Measurements from ENCODE around the gene KDELR3. TPM values are rescaled to one million over a fixed set of nuclear protein-coding genes. Genes with fewer than 3 reads are reported as not detected.

KDELR3 gene
- total RNA-seq, 3 donors from 2014 or later: 8.9 to 18.0 (median 14.9) TPM

DNA sequence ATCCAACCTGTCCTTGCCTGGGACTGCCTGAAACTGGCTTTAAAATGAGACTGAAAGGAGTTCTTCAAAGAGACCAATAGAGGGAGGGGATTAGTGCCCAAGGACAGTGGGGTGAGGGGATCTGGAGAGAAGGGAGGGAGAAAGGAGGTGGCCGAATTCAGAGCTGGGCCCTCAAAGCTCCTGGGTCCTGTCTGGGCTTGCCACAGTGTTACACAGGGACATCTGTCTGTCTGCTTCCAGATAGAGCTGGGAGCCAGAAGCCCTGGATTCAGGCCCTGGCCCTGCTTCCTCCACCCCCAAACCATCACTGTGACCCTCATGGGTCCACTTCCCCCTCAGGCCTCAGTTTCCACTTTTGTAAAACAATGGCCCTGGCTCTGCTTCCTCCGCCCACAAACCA lies 16.5 kb upstream of the KDELR3 start:
- Histone ChIP-seq H3K27me3 (peaks cover 5 to 51% of the 10 kb centered on the region in 2 donors), H3K4me1 (no peaks in the 10 kb centered on the region), H3K36me3 (no peaks in the 10 kb centered on the region), H3K27ac (no peak overlapping the region), H3K9me3 (no peaks in the 10 kb centered on the region), H3K4me3 (no peak overlapping the region)
- intact Hi-C loops (cut with DNase I; ENCODE audit: low total_unique reads): no loop called here
- TF ChIP-seq, protein P1, sequence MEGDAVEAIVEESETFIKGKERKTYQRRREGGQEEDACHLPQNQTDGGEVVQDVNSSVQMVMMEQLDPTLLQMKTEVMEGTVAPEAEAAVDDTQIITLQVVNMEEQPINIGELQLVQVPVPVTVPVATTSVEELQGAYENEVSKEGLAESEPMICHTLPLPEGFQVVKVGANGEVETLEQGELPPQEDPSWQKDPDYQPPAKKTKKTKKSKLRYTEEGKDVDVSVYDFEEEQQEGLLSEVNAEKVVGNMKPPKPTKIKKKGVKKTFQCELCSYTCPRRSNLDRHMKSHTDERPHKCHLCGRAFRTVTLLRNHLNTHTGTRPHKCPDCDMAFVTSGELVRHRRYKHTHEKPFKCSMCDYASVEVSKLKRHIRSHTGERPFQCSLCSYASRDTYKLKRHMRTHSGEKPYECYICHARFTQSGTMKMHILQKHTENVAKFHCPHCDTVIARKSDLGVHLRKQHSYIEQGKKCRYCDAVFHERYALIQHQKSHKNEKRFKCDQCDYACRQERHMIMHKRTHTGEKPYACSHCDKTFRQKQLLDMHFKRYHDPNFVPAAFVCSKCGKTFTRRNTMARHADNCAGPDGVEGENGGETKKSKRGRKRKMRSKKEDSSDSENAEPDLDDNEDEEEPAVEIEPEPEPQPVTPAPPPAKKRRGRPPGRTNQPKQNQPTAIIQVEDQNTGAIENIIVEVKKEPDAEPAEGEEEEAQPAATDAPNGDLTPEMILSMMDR (IDR thresholded peaks at IDR 0.05): no peak
- TF ChIP-seq POLR2A (IDR thresholded peaks at IDR 0.05) (no peak), POLR2AphosphoS5 (IDR thresholded peaks at IDR 0.05) (no peak)
- no peak for DNase-seq (ENCODE audit: low spot score in 2 of 2)

DNA sequence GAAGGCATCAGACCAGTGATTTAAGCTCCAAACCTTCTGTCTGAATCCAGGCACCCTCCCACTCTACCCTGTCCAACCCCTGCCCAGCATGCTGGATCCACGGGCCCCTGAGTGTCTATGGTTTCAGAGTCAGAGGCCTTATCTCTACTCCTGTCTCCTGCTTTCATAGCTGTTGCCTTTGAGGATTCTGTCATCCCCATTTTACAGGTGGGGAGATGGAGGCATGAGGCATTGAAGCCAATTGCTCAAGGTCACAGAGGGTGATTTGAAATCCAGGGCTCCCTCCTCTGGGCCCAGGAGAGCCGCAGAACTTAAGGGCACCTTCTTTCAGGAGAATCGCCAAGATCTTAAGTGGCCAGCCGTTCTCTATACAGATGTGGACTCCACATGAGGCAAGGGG lies 16.0 kb upstream of the KDELR3 start:
- no peaks in the 10 kb centered on the region for H3K4me1 ChIP-seq
- intact Hi-C loops (cut with DNase I; ENCODE audit: low total_unique reads): no loop called here
- no peaks in the 10 kb centered on the region for H3K9me3 ChIP-seq
- TF ChIP-seq POLR2A (IDR thresholded peaks at IDR 0.05) (no peak), POLR2AphosphoS5 (IDR thresholded peaks at IDR 0.05) (no peak)
- TF ChIP-seq, protein P1 (IDR thresholded peaks at IDR 0.05): no peak
- no peak overlapping the region for H3K27ac ChIP-seq
- peaks cover 5 to 53% of the 10 kb centered on the region in 2 donors for H3K27me3 ChIP-seq
- H3K4me3 ChIP-seq: no peak overlapping the region
- no peak for DNase-seq (ENCODE audit: low spot score in 2 of 2)
- no peaks in the 10 kb centered on the region for H3K36me3 ChIP-seq

DNA sequence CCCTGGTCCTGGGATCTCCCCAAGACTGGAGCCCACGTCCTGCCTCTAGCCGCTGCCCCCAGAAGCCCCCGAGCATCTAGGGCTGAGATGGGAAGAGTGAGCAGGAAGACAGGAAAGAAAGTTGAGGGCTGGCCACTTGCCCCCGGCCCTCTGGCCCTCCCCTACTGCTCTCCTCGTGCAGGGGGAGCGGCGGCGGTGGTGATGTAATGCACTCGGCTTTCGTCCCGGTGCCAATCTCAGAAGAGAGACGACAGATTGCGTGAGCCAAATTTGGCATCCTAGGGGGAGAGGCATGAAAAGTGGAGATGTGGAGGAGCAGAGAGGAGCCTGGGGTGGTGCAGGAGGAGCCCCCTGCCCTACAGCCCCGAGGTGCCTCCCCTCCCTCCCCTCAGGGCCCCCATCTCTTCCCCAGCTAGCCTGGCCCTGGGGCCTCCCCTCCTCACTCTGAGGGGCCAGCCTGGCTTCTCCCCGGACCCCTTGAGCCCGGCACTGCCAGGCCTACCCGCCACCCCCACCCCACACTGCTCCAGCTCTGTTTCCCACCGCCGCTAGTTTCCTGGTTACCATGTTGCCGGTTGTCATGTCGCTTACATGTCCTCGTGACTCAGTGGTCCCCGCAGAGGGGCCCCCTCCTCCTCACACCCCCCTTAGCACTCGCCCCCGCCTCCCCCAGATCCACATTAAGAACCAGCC lies 15.4 kb upstream of the KDELR3 start:
- Histone ChIP-seq H3K4me3 (no peak overlapping the region), H3K4me1 (no peaks in the 10 kb centered on the region), H3K36me3 (no peaks in the 10 kb centered on the region), H3K27me3 (peaks cover 5 to 53% of the 10 kb centered on the region in 2 donors), H3K9me3 (no peaks in the 10 kb centered on the region), H3K27ac (no peak overlapping the region)
- TF ChIP-seq, protein P1 (IDR thresholded peaks at IDR 0.05): no peak
- no peak for TF ChIP-seq POLR2A (IDR thresholded peaks at IDR 0.05)
- DNase-seq (ENCODE audit: low spot score in 2 of 2): no peak
- intact Hi-C loops (cut with DNase I; ENCODE audit: low total_unique reads): no loop called here

DNA sequence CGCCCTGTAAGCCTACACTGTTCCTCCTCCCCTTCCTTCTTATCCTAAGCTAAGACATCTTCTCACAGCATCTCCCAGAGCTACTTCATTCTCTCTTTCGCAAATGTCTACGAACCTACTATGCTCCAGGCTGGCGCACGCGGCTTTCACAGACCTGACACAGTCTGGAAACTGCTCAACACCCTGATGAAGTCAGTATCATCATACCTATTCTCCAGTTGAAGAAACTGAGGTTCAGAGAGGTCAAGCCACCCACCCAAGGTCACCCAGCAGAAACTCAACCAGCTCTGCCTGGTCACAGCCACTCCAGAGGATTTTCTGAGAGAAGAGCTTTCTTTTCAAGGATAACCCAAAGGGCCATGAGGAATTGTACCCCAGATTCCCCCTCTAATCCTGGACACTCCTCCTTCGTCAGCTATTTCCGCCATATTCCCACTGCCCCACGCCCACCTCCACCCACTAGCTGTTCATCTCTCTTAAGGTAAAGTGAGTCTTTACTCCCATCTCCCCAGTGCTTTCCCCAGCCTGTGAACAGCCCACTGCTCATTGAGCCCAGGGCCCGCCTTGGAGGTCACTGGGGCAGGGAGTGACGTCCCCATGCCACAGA lies 14.7 kb upstream of the KDELR3 start:
- Histone ChIP-seq H3K27me3 (peaks cover 5 to 53% of the 10 kb centered on the region in 2 donors), H3K27ac (no peak overlapping the region), H3K9me3 (no peaks in the 10 kb centered on the region), H3K36me3 (no peaks in the 10 kb centered on the region), H3K4me1 (no peaks in the 10 kb centered on the region), H3K4me3 (no peak overlapping the region)
- TF ChIP-seq, protein P1 (IDR thresholded peaks at IDR 0.05): no peak
- TF ChIP-seq POLR2AphosphoS5 (IDR thresholded peaks at IDR 0.05) (no peak), POLR2A (IDR thresholded peaks at IDR 0.05) (no peak)
- intact Hi-C loops (cut with DNase I; ENCODE audit: low total_unique reads): no loop called here
- no peak for DNase-seq (ENCODE audit: low spot score in 2 of 2)

DNA sequence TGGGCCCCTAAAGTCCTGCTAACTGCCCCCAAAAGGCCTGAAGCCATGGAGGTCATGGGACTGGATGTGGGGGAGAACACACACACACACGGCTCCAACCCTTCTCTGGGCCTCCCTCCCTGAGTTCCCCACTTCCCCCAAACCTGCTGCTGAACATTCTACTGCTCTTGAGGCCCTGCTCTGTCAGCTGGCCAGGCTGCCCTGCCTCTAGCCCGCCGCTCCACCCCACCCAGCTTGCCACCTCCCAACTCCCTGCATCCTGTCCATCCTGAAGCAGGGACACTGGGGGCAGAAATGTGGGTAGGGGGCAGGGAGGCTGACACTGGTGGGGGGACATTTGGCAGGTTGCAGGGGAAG lies 13.9 kb upstream of the KDELR3 start:
- no peak for DNase-seq (ENCODE audit: low spot score in 2 of 2)
- no peaks in the 10 kb centered on the region for H3K36me3 ChIP-seq
- intact Hi-C loops (cut with DNase I; ENCODE audit: low total_unique reads): no loop called here
- H3K27me3 ChIP-seq: peaks cover 5 to 58% of the 10 kb centered on the region in 2 donors
- no peak overlapping the region for H3K27ac ChIP-seq
- H3K9me3 ChIP-seq: no peaks in the 10 kb centered on the region
- no peaks in the 10 kb centered on the region for H3K4me1 ChIP-seq
- no peak overlapping the region for H3K4me3 ChIP-seq
- TF ChIP-seq POLR2AphosphoS5 (IDR thresholded peaks at IDR 0.05) (no peak), POLR2A (IDR thresholded peaks at IDR 0.05) (no peak)
- TF ChIP-seq, protein P1 (IDR thresholded peaks at IDR 0.05): no peak

Measured in breast epithelium (tissue), 4 donors.